H1 (cell line): Measurements from ENCODE around the gene GUCY2D.

Source experiments
- CBX5 ChIP-seq: fragments of 300-800, 300-1000 bp; sonication (generic); IDR thresholded peaks from 2 replicates; pipeline ENCODE4 v1.7.1; 2016; ENCODE audit warnings: antibody characterized with exemption, low read length, low read depth
- CEBPB ChIP-seq: IDR thresholded peaks from 2 replicates; pipeline ENCODE4 v1.6.1; 2012; ENCODE audit warnings: low read depth, low read length
- CHD2 ChIP-seq: IDR thresholded peaks from 2 replicates; pipeline ENCODE4 v1.6.1; 2012; ENCODE audit warnings: low read length, improper control_type of control experiment
- CTCF ChIP-seq, 3 experiments: IDR thresholded peaks; 1 replicate in 2 of 3; 2 replicates in 1 of 3; pipeline versions ENCODE4 v1.5.1 to v1.6.1; 2011; ENCODE audit warnings: low read length in 3 of 3, mild to moderate bottlenecking in 3 of 3, inconsistent platforms in 2 of 3, low read depth in 1 of 3, moderate library complexity in 1 of 3; ENCODE audit not compliant: insufficient read depth in 1 of 3; ENCODE audit errors: control extremely low read depth in 1 of 3
- EP300 ChIP-seq, 2 experiments: IDR thresholded peaks; 1 replicate in 1 of 2; 2 replicates in 1 of 2; pipeline ENCODE4 v1.6.1; 2011 to 2012; ENCODE audit warnings: low read depth in 2 of 2, low read length in 2 of 2, mild to moderate bottlenecking in 2 of 2, borderline replicate concordance in 1 of 2, inconsistent platforms in 1 of 2, moderate library complexity in 1 of 2
- JUND ChIP-seq: IDR thresholded peaks from 2 replicates; pipeline ENCODE4 v1.6.1; 2011; ENCODE audit warnings: mild to moderate bottlenecking, improper control_type of control experiment, low read length
- PHF8 ChIP-seq: fragments of 200-600 bp; sonication (generic); conservative IDR thresholded peaks from 2 replicates; pipeline ENCODE4 v1.7.1; 2012; ENCODE audit warnings: low read depth, mild to moderate bottlenecking, inconsistent platforms, low read length, moderate library complexity
- POLR2A ChIP-seq, 2 experiments: IDR thresholded peaks; 1 replicate in 1 of 2; 2 replicates in 1 of 2; pipeline ENCODE4 v1.6.1; 2011; ENCODE audit warnings: low read depth in 2 of 2, low read length in 2 of 2, mild to moderate bottlenecking in 2 of 2; ENCODE audit errors: control extremely low read depth in 1 of 2

GRCh38 chr17:8019665-8020650, 17.5 kb downstream of the GUCY2D start:
- TF ChIP-seq POLR2A (IDR thresholded peaks at IDR 0.05; ENCODE audit: control extremely low read depth in 1 of 2, low read depth in 2 of 2, low read length in 2 of 2) (no peak), CHD2 (no peak), CTCF (IDR thresholded peaks at IDR 0.05; ENCODE audit: control extremely low read depth in 1 of 3, insufficient read depth in 1 of 3, low read depth in 1 of 3, low read length in 3 of 3) (no peak), EP300 (IDR thresholded peaks at IDR 0.05; ENCODE audit: borderline replicate concordance in 1 of 2, low read depth in 2 of 2, low read length in 2 of 2) (no peak), CBX5 (no peak), CEBPB (no peak), PHF8 (no peak), JUND (no peak)
